ENCODE measurements around the gene POLE.
A peak's percentile ranks its signal among the peaks of the same experiment; 100 is the strongest.

POLE gene

GRCh38 chr12:132619386-132620112 is 67.6 kb downstream of the POLE start:
- ChIA-PET POLR2A (no interaction called here), CTCF (no interaction called here)
- peak; percentile 29 for DNase-seq (ENCODE audit: extremely low spot score)
- TF ChIP-seq NFRKB (IDR thresholded peaks at IDR 0.05) (no peak), HDGF (IDR thresholded peaks at IDR 0.05; ENCODE audit: borderline replicate concordance) (no peak), SUZ12 (IDR thresholded peaks at IDR 0.05) (no peak), FOXM1 (IDR thresholded peaks at IDR 0.05; ENCODE audit: borderline replicate concordance) (no peak), FOXK2 (IDR thresholded peaks at IDR 0.05) (no peak), ZNF384 (IDR thresholded peaks at IDR 0.05) (no peak), BHLHE40 (IDR thresholded peaks at IDR 0.05; ENCODE audit: borderline replicate concordance) (no peak), SP1 (IDR thresholded peaks at IDR 0.05) (no peak), TARDBP (IDR thresholded peaks at IDR 0.05) (no peak)
- TF ChIP-seq, protein P1, sequence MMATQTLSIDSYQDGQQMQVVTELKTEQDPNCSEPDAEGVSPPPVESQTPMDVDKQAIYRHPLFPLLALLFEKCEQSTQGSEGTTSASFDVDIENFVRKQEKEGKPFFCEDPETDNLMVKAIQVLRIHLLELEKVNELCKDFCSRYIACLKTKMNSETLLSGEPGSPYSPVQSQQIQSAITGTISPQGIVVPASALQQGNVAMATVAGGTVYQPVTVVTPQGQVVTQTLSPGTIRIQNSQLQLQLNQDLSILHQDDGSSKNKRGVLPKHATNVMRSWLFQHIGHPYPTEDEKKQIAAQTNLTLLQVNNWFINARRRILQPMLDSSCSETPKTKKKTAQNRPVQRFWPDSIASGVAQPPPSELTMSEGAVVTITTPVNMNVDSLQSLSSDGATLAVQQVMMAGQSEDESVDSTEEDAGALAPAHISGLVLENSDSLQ (IDR thresholded peaks at IDR 0.05): no peak

DNA sequence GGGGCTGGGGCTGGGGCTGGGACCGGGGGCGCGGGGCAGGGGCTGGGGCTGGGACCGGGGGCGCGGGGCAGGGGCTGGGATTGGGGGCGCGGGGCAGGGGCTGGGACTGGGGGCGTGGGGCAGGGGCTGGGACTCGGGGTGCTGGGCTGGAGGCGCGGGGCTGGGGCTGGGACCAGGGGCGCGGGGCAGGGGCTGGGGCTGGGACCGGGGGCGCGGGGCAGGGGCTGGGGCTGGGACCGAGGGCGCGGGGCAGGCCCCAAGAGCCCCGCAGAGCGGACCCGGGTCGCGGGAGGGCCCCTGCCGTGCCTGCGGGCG is 68.1 kb downstream of the POLE start:
- ChIA-PET POLR2A (no interaction called here), CTCF (no interaction called here)

DNA sequence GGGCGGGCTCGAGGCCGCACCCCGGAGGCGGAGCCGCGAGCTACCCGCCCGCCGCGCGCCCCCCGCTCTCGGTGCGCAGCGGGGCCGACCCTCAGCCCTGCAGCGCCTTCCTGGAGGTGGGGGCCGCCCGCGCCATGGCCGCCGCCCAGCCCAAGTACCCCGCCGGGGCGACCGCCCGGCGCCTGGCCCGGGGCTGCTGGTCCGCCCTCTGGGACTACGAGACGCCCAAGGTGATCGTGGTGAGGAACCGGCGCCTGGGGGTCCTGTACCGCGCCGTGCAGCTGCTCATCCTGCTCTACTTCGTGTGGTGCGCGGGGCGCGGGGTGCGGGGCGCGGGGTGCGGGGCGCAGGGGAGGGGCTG is 68.5 kb downstream of the POLE start, which contains the start of gene P2RX2:
TSS of gene P2RX2 (plus strand) at position 94 of the 361 bp plus-strand sequence. CDS start at position 135, 41 bp downstream.
- CTCF ChIA-PET: no interaction called here
- POLR2A ChIA-PET: no interaction called here
- TF ChIP-seq HDGF (IDR thresholded peaks at IDR 0.05; ENCODE audit: borderline replicate concordance) (no peak), ELF4 (IDR thresholded peaks at IDR 0.05) (no peak), CTBP1 (IDR thresholded peaks at IDR 0.05; ENCODE audit: borderline replicate concordance) (no peak), LEF1 (IDR thresholded peaks at IDR 0.05; ENCODE audit: borderline replicate concordance) (no peak), FOXA1 (IDR thresholded peaks at IDR 0.05) (no peak), NFRKB (IDR thresholded peaks at IDR 0.05) (no peak), TARDBP (IDR thresholded peaks at IDR 0.05) (no peak), ARNT (IDR thresholded peaks at IDR 0.05) (no peak), SP1 (IDR thresholded peaks at IDR 0.05) (no peak), SUZ12 (IDR thresholded peaks at IDR 0.05) (no peak), L3MBTL2 (conservative IDR thresholded peaks at IDR 0.05) (no peak), BHLHE40 (IDR thresholded peaks at IDR 0.05; ENCODE audit: borderline replicate concordance) (no peak), FOXK2 (IDR thresholded peaks at IDR 0.05) (no peak), ZNF384 (IDR thresholded peaks at IDR 0.05) (no peak), FOXM1 (IDR thresholded peaks at IDR 0.05; ENCODE audit: borderline replicate concordance) (no peak)
- TF ChIP-seq, protein P1 (IDR thresholded peaks at IDR 0.05): no peak
- peak; percentile 46 for DNase-seq (ENCODE audit: extremely low spot score)

More for the DNA sequence above, 68.1 kb downstream of the POLE start:
- DNase-seq (ENCODE audit: extremely low spot score): no peak
- TF ChIP-seq SP1 (IDR thresholded peaks at IDR 0.05): no peak
- TF ChIP-seq BHLHE40 (IDR thresholded peaks at IDR 0.05; ENCODE audit: borderline replicate concordance): no peak

DNA sequence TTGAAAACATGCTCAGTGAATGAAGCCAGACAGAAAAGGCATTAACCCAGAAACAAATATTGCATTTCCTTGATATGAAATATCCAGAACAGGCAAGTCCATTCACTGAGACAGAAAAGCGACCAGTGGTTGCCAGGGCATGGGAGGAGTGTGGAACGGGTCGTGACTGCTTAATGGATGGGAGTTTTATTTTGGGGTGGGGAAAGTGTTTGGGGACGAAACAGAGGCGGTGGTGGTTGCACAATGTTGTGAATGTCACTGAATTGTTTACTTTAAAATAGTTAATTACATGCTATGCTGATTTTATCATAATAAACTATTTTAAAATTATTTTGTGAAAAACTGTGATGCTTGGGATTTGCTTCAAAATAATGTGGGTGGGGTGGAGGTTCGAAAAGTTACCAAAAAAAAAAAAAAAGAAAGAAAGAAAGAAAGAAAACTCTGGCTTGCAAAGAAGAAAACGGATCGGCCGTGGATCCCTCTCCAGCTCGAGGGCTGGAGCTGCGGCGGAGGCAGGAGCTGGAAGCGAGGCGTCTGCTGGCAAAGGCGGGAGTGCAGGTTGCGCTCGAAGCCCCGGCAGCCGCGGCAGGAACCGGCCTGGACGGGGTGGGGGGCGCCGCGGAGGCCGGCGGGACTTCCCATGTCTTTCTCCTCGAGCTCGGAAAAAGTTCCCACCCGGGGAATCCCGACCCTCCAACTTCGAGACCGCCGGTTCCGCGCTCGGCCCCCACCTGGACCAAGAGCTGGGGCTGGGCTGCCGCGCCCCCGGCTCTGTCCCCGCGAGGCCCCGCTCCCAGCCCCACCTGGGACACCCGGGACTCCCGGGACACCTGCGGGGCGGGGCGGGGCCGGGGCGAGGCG is 69.1 kb downstream of the POLE start:
- POLR2A ChIA-PET: no interaction called here
- TF ChIP-seq ELF4 (IDR thresholded peaks at IDR 0.05): no peak
- no peak for TF ChIP-seq FOXM1 (IDR thresholded peaks at IDR 0.05; ENCODE audit: borderline replicate concordance)
- peak; percentile 94 for TF ChIP-seq L3MBTL2 (conservative IDR thresholded peaks at IDR 0.05)
- TF ChIP-seq BHLHE40 (IDR thresholded peaks at IDR 0.05; ENCODE audit: borderline replicate concordance): no peak
- no peak for TF ChIP-seq FOXK2 (IDR thresholded peaks at IDR 0.05)
- DNase-seq (ENCODE audit: extremely low spot score): peak; percentile 57
- CTCF ChIA-PET: no interaction called here

GRCh38 chr12:132617135-132617701 is 69.9 kb downstream of the POLE start:
- no peak for DNase-seq (ENCODE audit: extremely low spot score)
- TF ChIP-seq L3MBTL2 (conservative IDR thresholded peaks at IDR 0.05): no peak
- no peak for TF ChIP-seq TARDBP (IDR thresholded peaks at IDR 0.05)
- no peak for TF ChIP-seq FOXA1 (IDR thresholded peaks at IDR 0.05)
- no peak for TF ChIP-seq CTBP1 (IDR thresholded peaks at IDR 0.05; ENCODE audit: borderline replicate concordance)
- TF ChIP-seq NFRKB (IDR thresholded peaks at IDR 0.05): no peak
- no peak for TF ChIP-seq HDGF (IDR thresholded peaks at IDR 0.05; ENCODE audit: borderline replicate concordance)
- no peak for TF ChIP-seq BHLHE40 (IDR thresholded peaks at IDR 0.05; ENCODE audit: borderline replicate concordance)
- TF ChIP-seq SP1 (IDR thresholded peaks at IDR 0.05): no peak
- no peak for TF ChIP-seq SUZ12 (IDR thresholded peaks at IDR 0.05)
- TF ChIP-seq, protein P1 (IDR thresholded peaks at IDR 0.05): no peak
- TF ChIP-seq LEF1 (IDR thresholded peaks at IDR 0.05; ENCODE audit: borderline replicate concordance): no peak
- TF ChIP-seq ARNT (IDR thresholded peaks at IDR 0.05): no peak
- TF ChIP-seq ELF4 (IDR thresholded peaks at IDR 0.05): no peak
- ChIA-PET POLR2A (no interaction called here), CTCF (interaction anchor here (0.7 to 1.2 kb wide), 2 partner anchors 18 to 22 kb away, joined by 3 to 4 read pairs; no protein-coding TSS in a partner anchor)

Measured in HEK293T (cell line).